Lung (tissue), 12 donors: ENCODE measurements around the gene PLCG2. TPM values are rescaled to one million over a fixed set of nuclear protein-coding genes. Genes with fewer than 3 reads are reported as not detected.

Source experiments
- ATAC-seq: fragments of 200-7000 bp; cut with Tn5 transposase; one replicate; pipeline ENCODE4 v1.9.1; 2020; ENCODE audit warnings: moderate number of reproducible peaks; ENCODE audit not compliant: insufficient read depth, low FRiP score
- DNase-seq, 3 donors: peaks; one replicate each; pipeline ENCODE4 v3.0.0-alpha.2; 2013 to 2017
- H3K27ac ChIP-seq, 2 donors: one replicate each; pipeline ENCODE4 v1.5.1; 2013; ENCODE audit warnings: mild to moderate bottlenecking in 2 of 2, moderate library complexity in 2 of 2, control low read depth in 1 of 2, inconsistent platforms in 1 of 2, low read depth in 1 of 2, low read length in 1 of 2
- H3K27me3 ChIP-seq, 3 donors: one replicate each; pipeline ENCODE4 v1.5.1; 2013; ENCODE audit warnings: low read length in 2 of 3; ENCODE audit not compliant: control insufficient read depth in 3 of 3, insufficient read depth in 3 of 3
- H3K36me3 ChIP-seq, 4 donors: one replicate each; pipeline ENCODE4 v1.5.1; 2013; ENCODE audit warnings: low read length in 4 of 4, mild to moderate bottlenecking in 1 of 4, moderate library complexity in 1 of 4; ENCODE audit not compliant: control insufficient read depth in 4 of 4, insufficient read depth in 4 of 4
- H3K4me1 ChIP-seq, 5 donors: one replicate each; pipeline ENCODE4 v1.5.1; 2013; ENCODE audit warnings: low read length in 5 of 5, mild to moderate bottlenecking in 2 of 5, moderate library complexity in 1 of 5; ENCODE audit not compliant: control insufficient read depth in 5 of 5, insufficient read depth in 5 of 5
- H3K4me3 ChIP-seq: one replicate; pipeline ENCODE4 v1.5.1; 2013; ENCODE audit warnings: mild to moderate bottlenecking, control low read depth, moderate library complexity
- H3K9ac ChIP-seq, 2 donors: one replicate each; pipeline ENCODE4 v1.5.1; 2013; ENCODE audit warnings: low read length in 2 of 2, control low read depth in 1 of 2; ENCODE audit not compliant: insufficient read depth in 1 of 2
- H3K9me3 ChIP-seq, 4 donors: one replicate each; pipeline ENCODE4 v1.5.1; 2013; ENCODE audit warnings: low read length in 3 of 4, mild to moderate bottlenecking in 1 of 4, moderate library complexity in 1 of 4; ENCODE audit not compliant: control insufficient read depth in 4 of 4, insufficient read depth in 3 of 4
- CTCF ChIP-seq: IDR thresholded peaks from 2 replicates; pipeline ENCODE4 v1.5.1; 2012; ENCODE audit warnings: mild to moderate bottlenecking; ENCODE audit errors: control extremely low read depth, extremely low read depth
- WGBS, 2 donors: extraction: QIAGEN DNeasy Blood & Tissue Kit; methylation state at CpG; one replicate each; pipeline ENCODE4 v1.1.7; 2013; 5-methylcytosine and 5-hydroxymethylcytosine counted together
- polyA plus RNA-seq, 2 donors: library from polyadenylated mRNA; stranded (reverse); fragments of 200-250 nt; gene quantifications; one replicate each; pipeline ENCODE4 v1.2.1, GENCODE V29; 2013
- total RNA-seq, 2 donors: library from RNA; depleted of rRNA in 1 of 2; stranded (reverse); fragments of >200 nt in 1 of 2; gene quantifications; one replicate each; pipeline ENCODE4 v1.2.1, GENCODE V29; 2014 to 2021
- donor health status: control.
- donor health status: control.
- donor health status: Bipolar disorder and iron deficiency.
- donor health status: healthy.
- donor health status: DM: yes; HTN: yes; CAD: no.

Gene PLCG2
- total and polyA plus RNA-seq, 4 donors, result 8.8 to 41.0 (median 29.4) TPM

- H3K27ac ChIP-seq, result no peak overlapping the region
- H3K4me1 ChIP-seq, result no peaks in the 10 kb centered on the region
- TF ChIP-seq CTCF, result no peak
- H3K9ac ChIP-seq, result no peak overlapping the region
- DNase-seq, result peak; percentile 31 to 46 (median 45)
- no peak overlapping the region for H3K4me3 ChIP-seq
- WGBS, 2 donors, result 62 to 73% methylated on average over 16 of the region's 16 CpGs
- no peak for ATAC-seq
- H3K9me3 ChIP-seq, result no peaks in the 10 kb centered on the region
- peaks cover 0 to 4% (median 0%) of the 10 kb centered on the region in 4 donors for H3K36me3 ChIP-seq
- H3K27me3 ChIP-seq, result no peaks in the 10 kb centered on the region
Observed at GRCh38 chr16:81888520-81889394, 109.7 kb downstream of the PLCG2 start.

GRCh38 chr16:81891736-81892364 lies 112.8 kb downstream of the PLCG2 start:
- H3K9ac ChIP-seq, result no peak overlapping the region
- DNase-seq, result no peak
- no peak for ATAC-seq
- H3K4me1 ChIP-seq, result no peaks in the 10 kb centered on the region
- peaks cover 0 to 8% (median 0%) of the 10 kb centered on the region in 4 donors for H3K36me3 ChIP-seq
- no peak overlapping the region for H3K4me3 ChIP-seq
- TF ChIP-seq CTCF, result no peak
- H3K9me3 ChIP-seq, result no peaks in the 10 kb centered on the region
- WGBS, 2 donors, result 90 to 95% methylated on average over 6 of the region's 6 CpGs
- no peak overlapping the region for H3K27ac ChIP-seq
- no peaks in the 10 kb centered on the region for H3K27me3 ChIP-seq

- DNase-seq (no peak), ATAC-seq (no peak)
- Histone ChIP-seq H3K27ac (no peak overlapping the region), H3K36me3 (peaks cover 0 to 8% (median 0%) of the 10 kb centered on the region in 4 donors), H3K4me3 (no peak overlapping the region), H3K27me3 (no peaks in the 10 kb centered on the region), H3K9me3 (no peaks in the 10 kb centered on the region), H3K4me1 (no peaks in the 10 kb centered on the region), H3K9ac (no peak overlapping the region)
- TF ChIP-seq CTCF, result no peak
- WGBS, 2 donors, result 95 to 97% methylated on average over 12 of the region's 12 CpGs
Observed at GRCh38 chr16:81894592-81894991, 115.5 kb downstream of the PLCG2 start.
